COLO829 (cell line): Measurements from ENCODE around the gene SYCP2L.
"Not testable (repeated sequence)": the region's sequence is repeated elsewhere in the genome, so short reads cannot be mapped to it uniquely, and the experiment has no call there.

ENCODE experiments used
- DNase-seq: peaks from one replicate; pipeline ENCODE4 v3.0.0; 2012; ENCODE audit warnings: low spot score

SYCP2L gene

GRCh38 chr6:10880366-10880765 lies 6.5 kb upstream of the SYCP2L start:
- no peak for DNase-seq

GRCh38 chr6:10882253-10882630 lies 4.6 kb upstream of the SYCP2L start:
- not testable (repeated sequence) for DNase-seq

- DNase-seq: no peak
These were observed 4.1 kb upstream of the SYCP2L start for GRCh38 chr6:10882657-10883171.

GRCh38 chr6:10883312-10884244 lies 3.3 kb upstream of the SYCP2L start:
- no peak for DNase-seq

GRCh38 chr6:10884245-10884972 lies 2.4 kb upstream of the SYCP2L start:
- DNase-seq: no peak

- DNase-seq: not testable (repeated sequence)
These were observed 524 bp upstream of the SYCP2L start for GRCh38 chr6:10886365-10886690.

GRCh38 chr6:10890151-10890550 lies 3.3 kb downstream of the SYCP2L start:
- no peak for DNase-seq

GRCh38 chr6:10891960-10892359 lies 5.1 kb downstream of the SYCP2L start:
- DNase-seq: no peak

- DNase-seq: no peak
These were observed 8.1 kb downstream of the SYCP2L start for GRCh38 chr6:10894958-10895357.

- DNase-seq: no peak
These were observed 9.8 kb downstream of the SYCP2L start for GRCh38 chr6:10896691-10897090.

- DNase-seq: no peak
These were observed 14.9 kb downstream of the SYCP2L start for GRCh38 chr6:10901770-10902169.

- DNase-seq: no peak
These were observed 17.2 kb downstream of the SYCP2L start for GRCh38 chr6:10904015-10904414.

GRCh38 chr6:10908228-10908627 lies 21.4 kb downstream of the SYCP2L start:
- DNase-seq: no peak

GRCh38 chr6:10919520-10919919 lies 32.7 kb downstream of the SYCP2L start:
- DNase-seq: not testable (repeated sequence)

GRCh38 chr6:10933126-10933525 lies 46.3 kb downstream of the SYCP2L start:
- no peak for DNase-seq

- DNase-seq: no peak
These were observed 53.0 kb downstream of the SYCP2L start for GRCh38 chr6:10939840-10940239.

- no peak for DNase-seq
These were observed 59.0 kb downstream of the SYCP2L start for GRCh38 chr6:10945845-10946244.

GRCh38 chr6:10947966-10948365 lies 61.1 kb downstream of the SYCP2L start:
- DNase-seq: no peak

GRCh38 chr6:10949579-10950490 lies 63.0 kb downstream of the SYCP2L start:
- DNase-seq: no peak

GRCh38 chr6:10951675-10952282 lies 64.9 kb downstream of the SYCP2L start:
- DNase-seq: peak; percentile 80

GRCh38 chr6:10954590-10955010 lies 67.7 kb downstream of the SYCP2L start:
- peak; percentile 80 for DNase-seq

GRCh38 chr6:10956776-10957175 lies 69.9 kb downstream of the SYCP2L start:
- no peak for DNase-seq
